Lung (tissue), 12 donors: Measurements from ENCODE around the gene CD63. TPM values are rescaled to one million over a fixed set of nuclear protein-coding genes. Genes with fewer than 3 reads are reported as not detected.
"Not testable (repeated sequence)": the region's sequence is repeated elsewhere in the genome, so short reads cannot be mapped to it uniquely, and the experiment has no call there.

ENCODE experiments used
- ATAC-seq: fragments of 200-7000 bp; cut with Tn5 transposase; one replicate; pipeline ENCODE4 v1.9.1; 2020; ENCODE audit warnings: moderate number of reproducible peaks; ENCODE audit not compliant: insufficient read depth, low FRiP score
- DNase-seq, 3 donors: peaks; one replicate each; pipeline ENCODE4 v3.0.0-alpha.2; 2013 to 2017
- H3K27ac ChIP-seq, 2 donors: one replicate each; pipeline ENCODE4 v1.5.1; 2013; ENCODE audit warnings: mild to moderate bottlenecking in 2 of 2, moderate library complexity in 2 of 2, control low read depth in 1 of 2, inconsistent platforms in 1 of 2, low read depth in 1 of 2, low read length in 1 of 2
- H3K27me3 ChIP-seq, 3 donors: one replicate each; pipeline ENCODE4 v1.5.1; 2013; ENCODE audit warnings: low read length in 2 of 3; ENCODE audit not compliant: control insufficient read depth in 3 of 3, insufficient read depth in 3 of 3
- H3K36me3 ChIP-seq, 4 donors: one replicate each; pipeline ENCODE4 v1.5.1; 2013; ENCODE audit warnings: low read length in 4 of 4, mild to moderate bottlenecking in 1 of 4, moderate library complexity in 1 of 4; ENCODE audit not compliant: control insufficient read depth in 4 of 4, insufficient read depth in 4 of 4
- H3K4me1 ChIP-seq, 5 donors: one replicate each; pipeline ENCODE4 v1.5.1; 2013; ENCODE audit warnings: low read length in 5 of 5, mild to moderate bottlenecking in 2 of 5, moderate library complexity in 1 of 5; ENCODE audit not compliant: control insufficient read depth in 5 of 5, insufficient read depth in 5 of 5
- H3K4me3 ChIP-seq: one replicate; pipeline ENCODE4 v1.5.1; 2013; ENCODE audit warnings: mild to moderate bottlenecking, control low read depth, moderate library complexity
- H3K9ac ChIP-seq, 2 donors: one replicate each; pipeline ENCODE4 v1.5.1; 2013; ENCODE audit warnings: low read length in 2 of 2, control low read depth in 1 of 2; ENCODE audit not compliant: insufficient read depth in 1 of 2
- H3K9me3 ChIP-seq, 4 donors: one replicate each; pipeline ENCODE4 v1.5.1; 2013; ENCODE audit warnings: low read length in 3 of 4, mild to moderate bottlenecking in 1 of 4, moderate library complexity in 1 of 4; ENCODE audit not compliant: control insufficient read depth in 4 of 4, insufficient read depth in 3 of 4
- CTCF ChIP-seq: IDR thresholded peaks from 2 replicates; pipeline ENCODE4 v1.5.1; 2012; ENCODE audit warnings: mild to moderate bottlenecking; ENCODE audit errors: control extremely low read depth, extremely low read depth
- WGBS, 2 donors: extraction: QIAGEN DNeasy Blood & Tissue Kit; methylation state at CpG; one replicate each; pipeline ENCODE4 v1.1.7; 2013; 5-methylcytosine and 5-hydroxymethylcytosine counted together
- polyA plus RNA-seq, 2 donors: library from polyadenylated mRNA; stranded (reverse); fragments of 200-250 nt; gene quantifications; one replicate each; pipeline ENCODE4 v1.2.1, GENCODE V29; 2013
- total RNA-seq, 2 donors: library from RNA; depleted of rRNA in 1 of 2; stranded (reverse); fragments of >200 nt in 1 of 2; gene quantifications; one replicate each; pipeline ENCODE4 v1.2.1, GENCODE V29; 2014 to 2021
- donor health status: control.
- donor health status: control.
- donor health status: Bipolar disorder and iron deficiency.
- donor health status: healthy.
- donor health status: DM: yes; HTN: yes; CAD: no.

The CD63 gene
- total and polyA plus RNA-seq, 4 donors: 516 to 2,824 (median 1,627) TPM

- no peak for DNase-seq
- Histone ChIP-seq H3K27ac (no peak overlapping the region), H3K4me1 (no peaks in the 10 kb centered on the region), H3K9me3 (no peaks in the 10 kb centered on the region), H3K36me3 (peaks cover 6 to 27% (median 15%) of the 10 kb centered on the region in 4 donors), H3K9ac (no peak overlapping the region), H3K4me3 (no peak overlapping the region), H3K27me3 (no peaks in the 10 kb centered on the region)
- no peak for TF ChIP-seq CTCF
- ATAC-seq: no peak
- 95% methylated on average over 4 of the region's 4 CpGs for WGBS, 2 donors
Observed at GRCh38 chr12:55767156-55767555, 38.3 kb upstream of the CD63 start.

- H3K9me3 ChIP-seq: no peaks in the 10 kb centered on the region
- TF ChIP-seq CTCF: no peak
- no peak for DNase-seq
- no peak overlapping the region for H3K27ac ChIP-seq
- no peak overlapping the region for H3K9ac ChIP-seq
- H3K27me3 ChIP-seq: no peaks in the 10 kb centered on the region
- no peak overlapping the region for H3K4me3 ChIP-seq
- 81 to 88% methylated on average over 5 of the region's 5 CpGs for WGBS, 2 donors
- ATAC-seq: no peak
- no peaks in the 10 kb centered on the region for H3K4me1 ChIP-seq
- peaks cover 3 to 27% (median 14%) of the 10 kb centered on the region in 4 donors for H3K36me3 ChIP-seq
Observed at GRCh38 chr12:55765736-55766290, 37.0 kb upstream of the CD63 start.

GRCh38 chr12:55762646-55763045 is 33.8 kb upstream of the CD63 start:
- H3K4me1 ChIP-seq: no peaks in the 10 kb centered on the region
- TF ChIP-seq CTCF: no peak
- peaks cover 18 to 38% (median 25%) of the 10 kb centered on the region in 4 donors for H3K36me3 ChIP-seq

GRCh38 chr12:55760663-55761062 is 31.9 kb upstream of the CD63 start:
- no peak overlapping the region for H3K9ac ChIP-seq
- no peaks in the 10 kb centered on the region for H3K9me3 ChIP-seq
- TF ChIP-seq CTCF: no peak
- DNase-seq: no peak
- no peaks in the 10 kb centered on the region for H3K27me3 ChIP-seq
- H3K36me3 ChIP-seq: peaks cover 23 to 38% (median 34%) of the 10 kb centered on the region in 4 donors
- 92 to 94% methylated on average over 6 of the region's 6 CpGs for WGBS, 2 donors
- no peak for ATAC-seq
- H3K4me1 ChIP-seq: no peaks in the 10 kb centered on the region
- no peak overlapping the region for H3K27ac ChIP-seq
- no peak overlapping the region for H3K4me3 ChIP-seq

More at GRCh38 chr12:55762646-55763045, 33.8 kb upstream of the CD63 start:
- ATAC-seq (no peak), DNase-seq (no peak)
- Histone ChIP-seq H3K27me3 (no peaks in the 10 kb centered on the region), H3K9me3 (no peaks in the 10 kb centered on the region), H3K9ac (no peak overlapping the region), H3K4me3 (no peak overlapping the region), H3K27ac (no peak overlapping the region)

GRCh38 chr12:55758575-55758974 is 29.8 kb upstream of the CD63 start:
- WGBS, 2 donors: 98 to 100% methylated on average over 4 of the region's 4 CpGs
- not testable (repeated sequence) for H3K4me3 ChIP-seq, H3K27ac ChIP-seq, H3K9ac ChIP-seq, H3K4me1 ChIP-seq, H3K9me3 ChIP-seq, ATAC-seq, DNase-seq, H3K27me3 ChIP-seq
- peaks cover 24 to 46% (median 32%) of the 10 kb centered on the region in 4 donors for H3K36me3 ChIP-seq
